RKO (cell line): ENCODE data around the gene TACC2.
"Not testable (repeated sequence)": the region's sequence is repeated elsewhere in the genome, so short reads cannot be mapped to it uniquely, and the experiment has no call there.

Experiments used
- DNase-seq: peaks from one replicate; pipeline ENCODE4 v3.0.0-alpha.2; 2016; ENCODE audit warnings: low spot score

Gene TACC2

DNA sequence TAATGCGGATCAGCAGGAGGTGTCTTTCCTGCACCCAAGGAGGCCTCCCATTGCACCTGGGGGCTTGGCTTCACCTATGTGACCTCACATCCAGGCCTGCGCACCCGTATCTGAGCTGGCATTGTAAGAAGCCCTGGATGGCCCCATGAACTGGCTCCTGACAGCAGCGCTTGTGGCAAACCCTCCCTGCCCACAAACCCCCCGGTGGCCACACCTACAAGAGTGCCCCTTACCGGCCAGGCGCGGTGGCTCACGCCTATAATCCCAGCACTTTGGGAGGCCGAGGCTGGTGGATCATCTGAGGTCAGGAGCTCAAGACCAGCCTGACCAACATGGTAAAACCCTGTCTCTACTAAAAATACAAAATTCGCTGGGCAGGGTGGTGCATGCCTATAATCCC is 107.2 kb downstream of the TACC2 start:
- DNase-seq = not testable (repeated sequence)

DNA sequence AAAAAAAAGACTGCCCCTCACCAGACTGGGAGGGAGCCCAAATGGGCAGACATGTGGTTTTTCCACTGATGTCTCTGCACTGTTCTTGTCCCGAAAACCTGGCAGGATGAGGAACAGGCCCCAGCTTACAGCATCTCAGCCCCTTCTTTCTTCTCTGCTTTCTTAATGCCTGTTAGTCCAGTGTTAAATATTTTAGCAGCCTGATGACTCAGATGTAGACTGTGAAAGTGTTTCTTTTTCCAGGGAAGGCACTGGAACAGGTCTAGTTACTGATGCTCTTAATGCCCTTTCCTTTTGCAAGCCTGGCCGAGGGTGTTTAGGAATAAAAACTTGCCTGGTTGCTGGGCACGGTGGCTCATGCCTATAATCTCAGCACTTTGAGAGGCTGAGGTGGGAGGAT is 107.7 kb downstream of the TACC2 start:
- no peak for DNase-seq

- DNase-seq = no peak
These were observed 109.0 kb downstream of the TACC2 start for GRCh38 chr10:122097935-122098334.

GRCh38 chr10:122098924-122099323 is 110.0 kb downstream of the TACC2 start:
- DNase-seq = no peak

DNA sequence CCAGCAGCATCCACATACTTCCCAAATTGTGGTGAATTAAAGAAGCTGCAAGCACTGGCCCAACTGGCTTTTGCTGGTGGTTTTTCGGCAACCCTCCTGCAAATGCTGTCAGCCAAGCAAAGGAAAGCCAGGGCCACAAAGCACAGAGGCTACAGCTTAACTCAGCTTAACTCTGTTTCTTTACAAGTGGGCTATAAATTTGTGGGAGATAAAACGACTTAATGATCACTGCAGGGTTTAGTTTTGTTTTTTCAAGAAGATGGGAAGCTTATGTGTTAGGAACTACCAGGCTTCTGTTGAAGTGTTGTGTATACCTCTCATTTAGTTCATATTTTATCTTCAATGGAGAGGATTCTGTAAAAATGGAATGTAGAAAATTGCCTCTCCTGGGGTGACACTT is 110.6 kb downstream of the TACC2 start:
- no peak for DNase-seq

DNA sequence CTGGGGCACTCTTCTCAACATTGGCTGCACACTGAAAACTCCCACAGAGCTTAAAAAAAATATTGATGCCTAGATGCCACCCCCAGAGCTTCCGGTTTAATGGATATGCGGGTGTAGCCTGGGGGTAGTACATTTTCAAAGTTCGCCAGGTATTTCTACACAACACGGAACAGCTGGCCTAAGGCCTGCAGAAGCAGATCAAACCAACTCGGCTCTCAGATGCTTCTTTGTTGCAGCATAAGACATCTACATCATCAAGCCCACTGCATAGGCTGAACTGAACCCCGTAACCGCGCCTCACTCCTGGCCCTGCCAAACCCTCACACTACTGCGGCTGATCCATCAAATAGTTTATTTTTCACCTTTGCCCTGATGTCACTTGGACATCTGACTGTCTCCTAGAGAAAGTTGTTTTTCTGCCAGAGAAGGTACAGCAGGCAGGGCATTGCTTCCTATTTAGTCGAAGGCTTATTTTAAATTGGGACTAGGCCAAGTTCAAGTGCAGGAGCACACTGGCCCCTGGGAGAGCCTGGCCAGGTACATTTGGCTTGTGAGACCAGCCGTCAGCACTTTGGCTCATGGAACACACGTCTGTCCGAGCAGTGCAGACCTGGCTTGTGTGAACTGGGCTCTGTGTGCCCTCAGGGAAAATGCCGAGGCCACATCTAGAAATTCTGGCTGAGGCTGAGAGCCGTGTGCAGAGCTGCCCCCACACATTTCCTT is 113.3 kb downstream of the TACC2 start:
- no peak for DNase-seq

DNA sequence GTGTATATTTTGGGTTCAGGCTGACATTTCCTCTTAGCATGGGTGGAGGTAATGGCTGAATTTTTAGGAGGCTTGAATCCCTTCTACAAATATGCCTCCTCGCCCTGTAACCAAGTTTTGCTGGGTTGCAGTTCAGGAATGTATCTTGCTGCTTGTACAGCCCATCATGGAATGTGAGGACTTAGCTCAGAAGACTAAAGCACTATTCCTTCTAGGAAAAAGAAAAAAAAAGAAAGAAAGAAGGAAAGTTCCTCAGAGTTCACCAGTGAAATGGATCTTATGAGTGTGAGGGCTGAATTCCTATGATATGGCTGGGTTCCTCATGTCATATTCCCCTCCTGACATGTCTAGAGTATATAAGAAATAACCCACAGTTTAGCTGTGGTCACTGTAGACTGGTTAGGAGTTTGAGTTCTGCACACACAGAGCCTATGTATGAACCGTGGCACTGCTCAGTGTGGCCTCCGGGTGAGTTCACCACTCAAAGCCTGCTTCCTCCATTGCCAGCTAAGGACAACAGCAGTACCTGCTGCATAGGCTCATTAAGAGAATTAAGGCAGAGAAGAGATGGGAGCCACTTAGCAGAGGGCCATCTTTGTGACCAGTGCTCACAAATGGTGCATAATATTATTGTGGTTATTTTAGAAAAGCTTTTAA is 114.0 kb downstream of the TACC2 start:
- DNase-seq = peak; percentile 11

DNA sequence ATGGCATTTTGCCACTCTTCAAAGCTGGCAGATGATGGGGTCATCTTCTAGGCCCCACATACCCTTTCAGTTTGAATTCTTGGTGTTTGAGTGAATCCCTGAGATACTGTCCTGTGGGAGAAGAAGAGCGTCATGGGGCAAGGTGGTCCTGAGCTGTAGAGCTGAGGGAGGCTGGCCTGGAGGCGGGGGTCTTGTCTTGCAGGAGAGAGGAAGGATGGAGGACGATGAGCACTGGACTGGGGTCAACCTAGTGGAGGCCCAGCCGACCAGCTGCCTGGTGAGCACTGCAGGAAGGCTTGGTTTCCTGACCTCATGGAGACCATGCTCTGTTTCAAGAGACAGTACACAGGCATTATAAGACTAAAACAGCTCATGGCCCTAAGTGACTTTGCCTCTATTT is 114.6 kb downstream of the TACC2 start:
- DNase-seq = no peak

- not testable (repeated sequence) for DNase-seq
These were observed 119.8 kb downstream of the TACC2 start for GRCh38 chr10:122108786-122109185.

- DNase-seq = peak; percentile 91
These were observed 123.2 kb downstream of the TACC2 start for GRCh38 chr10:122112021-122112616.

- DNase-seq = peak; percentile 96
These were observed 123.7 kb downstream of the TACC2 start for GRCh38 chr10:122112625-122113160.

- DNase-seq = peak; percentile 82
These were observed 124.4 kb downstream of the TACC2 start for GRCh38 chr10:122113161-122113944.

DNA sequence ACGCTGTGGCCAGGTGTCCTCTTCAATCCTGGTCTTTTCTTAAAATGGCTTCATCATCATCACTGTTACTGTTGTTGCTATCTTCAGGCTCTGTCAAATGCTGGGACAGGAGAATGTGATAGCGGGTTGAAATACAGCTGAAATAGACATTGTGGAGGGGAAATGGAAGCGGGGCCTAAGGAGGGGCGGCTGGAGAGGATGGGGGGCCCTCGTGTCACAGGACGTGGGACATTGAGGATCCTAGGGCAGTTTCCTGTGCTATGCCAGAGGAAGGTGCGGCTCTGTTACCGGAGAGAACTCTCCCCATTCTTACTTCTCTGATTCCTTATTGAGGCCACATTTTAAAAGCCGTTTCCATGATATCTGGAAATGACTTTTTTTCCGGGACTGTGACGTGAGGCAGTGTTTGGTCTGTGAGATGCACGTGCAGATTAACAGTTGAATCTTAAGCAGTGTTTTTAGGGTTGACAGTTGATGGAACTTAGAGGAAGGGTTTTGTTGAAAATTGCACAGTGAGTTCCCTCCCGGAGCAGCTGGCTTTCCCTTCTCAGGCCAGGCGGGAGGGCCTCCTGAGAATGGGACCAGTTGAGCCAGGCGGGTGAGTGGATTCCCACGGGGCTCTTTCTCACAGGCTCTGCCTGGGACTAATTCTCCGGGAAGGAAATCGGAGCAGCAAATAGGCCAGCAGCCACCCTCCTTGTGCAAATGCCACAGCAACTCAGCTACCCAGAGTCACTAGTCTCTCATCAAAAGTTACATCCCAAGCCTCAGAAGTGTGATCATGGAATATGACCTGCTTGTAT is 125.2 kb downstream of the TACC2 start:
- peak; percentile 32 for DNase-seq

DNA sequence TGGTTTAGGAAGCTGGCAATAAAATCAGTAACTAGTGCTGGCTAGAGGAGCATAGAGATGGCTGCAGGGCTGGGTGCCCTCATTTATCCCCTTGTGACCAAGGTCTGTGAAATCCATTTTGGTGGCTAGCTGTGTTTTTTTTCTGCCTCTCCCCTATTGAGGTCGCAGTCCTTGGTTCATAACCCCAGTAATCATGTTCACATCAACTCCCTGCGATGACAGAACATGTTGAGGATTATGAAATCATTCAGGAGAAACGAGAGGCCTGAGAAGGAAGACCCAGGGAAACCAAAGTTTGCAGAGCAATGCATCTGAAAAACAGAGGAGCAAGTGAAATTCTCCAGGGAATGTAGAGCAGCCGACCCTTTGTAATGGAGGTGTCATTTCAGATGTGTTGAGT is 126.9 kb downstream of the TACC2 start:
- no peak for DNase-seq

GRCh38 chr10:122116331-122116730 is 127.4 kb downstream of the TACC2 start:
- DNase-seq = peak; percentile 38

DNA sequence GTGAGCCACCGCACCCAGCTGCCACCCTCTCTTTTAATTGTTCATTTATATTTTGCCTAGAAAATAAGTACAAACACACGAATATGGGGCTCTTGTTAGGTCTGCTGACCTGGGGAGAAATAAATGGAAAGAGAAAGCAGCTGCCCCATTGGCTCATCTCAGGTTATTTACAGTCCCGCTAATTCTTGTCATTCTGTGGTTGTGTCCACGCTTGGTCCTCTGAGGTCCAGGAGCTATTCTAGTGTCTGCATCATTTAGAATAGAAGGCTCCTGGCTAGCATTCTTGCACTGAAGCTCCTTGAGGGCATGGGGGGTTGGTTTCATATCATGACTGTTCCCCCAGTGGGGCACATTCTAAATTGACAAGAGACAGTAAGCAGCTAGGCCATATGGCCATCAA is 128.5 kb downstream of the TACC2 start:
- DNase-seq = no peak

GRCh38 chr10:122120008-122120744 is 131.2 kb downstream of the TACC2 start:
- DNase-seq = no peak

GRCh38 chr10:122121059-122121458 is 132.1 kb downstream of the TACC2 start:
- no peak for DNase-seq

DNA sequence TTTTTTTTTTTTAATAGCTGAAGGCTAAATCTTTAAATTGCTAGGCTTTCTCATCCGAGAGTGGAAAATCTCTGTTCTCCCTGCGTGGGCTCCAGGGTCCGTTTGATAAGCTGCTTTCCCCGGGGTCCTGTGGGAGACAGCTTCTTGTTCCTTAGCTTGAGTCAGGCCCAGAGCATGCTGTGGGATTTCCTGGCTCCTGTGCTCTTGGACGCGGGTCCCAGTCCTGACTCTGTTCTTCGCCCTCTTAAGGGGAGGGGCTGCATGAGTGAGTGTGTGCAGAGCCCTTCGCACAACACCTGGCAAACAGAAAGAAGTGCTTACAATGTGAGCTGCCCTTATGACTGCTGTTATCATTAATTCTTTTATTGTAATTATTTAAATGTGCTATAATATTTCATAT is 133.5 kb downstream of the TACC2 start:
- no peak for DNase-seq

DNA sequence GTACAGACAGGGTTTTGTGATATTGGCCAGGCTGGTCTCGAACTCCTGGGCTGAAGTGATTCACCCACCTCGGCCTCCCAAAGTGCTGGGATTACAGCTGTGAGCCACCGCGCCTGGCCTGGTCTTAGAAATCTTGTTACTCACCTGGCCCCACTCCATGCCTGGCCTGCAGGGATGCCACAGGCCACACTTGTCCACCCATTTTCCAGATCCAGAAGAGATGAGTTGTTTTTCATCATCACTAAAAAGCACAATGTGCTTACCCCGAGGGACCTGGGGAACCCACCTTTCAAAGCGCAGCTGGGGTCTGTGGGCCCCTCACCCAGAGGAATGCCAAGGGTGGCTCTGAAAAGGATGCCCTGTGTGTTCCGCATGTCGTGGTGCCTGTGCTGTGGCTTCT is 134.2 kb downstream of the TACC2 start:
- DNase-seq = no peak

DNA sequence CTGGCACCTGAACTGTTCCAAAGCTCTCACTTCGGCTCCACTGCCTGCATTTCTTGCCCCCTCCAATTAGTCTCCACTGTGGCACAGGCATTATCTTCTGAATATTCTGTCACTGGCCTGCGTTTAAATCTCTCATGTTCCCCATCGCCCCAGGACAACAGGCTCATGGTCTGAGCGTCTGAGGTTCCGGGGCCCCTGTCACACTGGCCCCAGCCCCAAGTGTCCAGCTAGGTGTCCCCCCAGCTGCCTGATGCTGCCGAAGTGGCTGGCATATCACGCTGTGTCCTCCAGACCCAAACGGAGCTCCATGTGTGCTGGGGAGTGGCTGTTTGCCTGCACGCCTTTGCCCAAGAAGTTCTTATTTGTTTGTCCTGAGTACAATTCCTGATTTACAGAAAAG is 135.4 kb downstream of the TACC2 start:
- no peak for DNase-seq
